HEK293T (cell line): ENCODE measurements around the gene ADAMTS17.
"Not testable (repeated sequence)": the region's sequence is repeated elsewhere in the genome, so short reads cannot be mapped to it uniquely, and the experiment has no call there.

ENCODE experiments used
- CTCF ChIA-PET: fragments of 350-600 bp; formaldehyde crosslinking; extraction: SDS; loops from one replicate; lab custom pipeline; 2021; ENCODE audit warnings: antibody characterized with exemption, inconsistent platforms; lab: Yijun Ruan, JAX
- POLR2A ChIA-PET: fragments of 350-600 bp; formaldehyde crosslinking; extraction: SDS; loops from one replicate; lab custom pipeline; 2020; ENCODE audit warnings: antibody characterized with exemption, inconsistent platforms; lab: Yijun Ruan, JAX
- DNase-seq: peaks from one replicate; pipeline ENCODE4 v3.0.0; 2012; ENCODE audit warnings: mixed read lengths; ENCODE audit errors: extremely low spot score
- ARNT ChIP-seq: fragments of 450-650 bp; IDR thresholded peaks from 2 replicates; pipeline ENCODE4 v1.6.1; 2017; ENCODE audit warnings: mild to moderate bottlenecking
- BHLHE40 ChIP-seq: fragments of 450-650 bp; IDR thresholded peaks from 2 replicates; pipeline ENCODE4 v1.6.1; 2016; ENCODE audit warnings: mild to moderate bottlenecking, moderate library complexity, borderline replicate concordance
- CTBP1 ChIP-seq: fragments of 450-650 bp; IDR thresholded peaks from 2 replicates; pipeline ENCODE4 v1.6.1; 2016; ENCODE audit warnings: borderline replicate concordance
- ELF4 ChIP-seq: fragments of 450-650 bp; IDR thresholded peaks from 2 replicates; pipeline ENCODE4 v1.6.1; 2017; ENCODE audit warnings: antibody characterized with exemption
- FOXA1 ChIP-seq: fragments of 450-650 bp; IDR thresholded peaks from 2 replicates; pipeline ENCODE4 v1.6.1; 2016; ENCODE audit warnings: mild to moderate bottlenecking
- FOXK2 ChIP-seq: fragments of 450-650 bp; IDR thresholded peaks from 2 replicates; pipeline ENCODE4 v1.6.1; 2016; ENCODE audit warnings: mild to moderate bottlenecking
- FOXM1 ChIP-seq: fragments of 450-650 bp; IDR thresholded peaks from 2 replicates; pipeline ENCODE4 v1.6.1; 2017; ENCODE audit warnings: mild to moderate bottlenecking, borderline replicate concordance
- HDGF ChIP-seq: fragments of 450-650 bp; IDR thresholded peaks from 2 replicates; pipeline ENCODE4 v1.6.1; 2017; ENCODE audit warnings: antibody characterized with exemption, borderline replicate concordance
- L3MBTL2 ChIP-seq: fragments of 450-650 bp; conservative IDR thresholded peaks from 2 replicates; pipeline ENCODE4 v1.6.1; 2016; ENCODE audit warnings: mild to moderate bottlenecking
- LEF1 ChIP-seq: fragments of 450-650 bp; IDR thresholded peaks from 2 replicates; pipeline ENCODE4 v1.6.1; 2017; ENCODE audit warnings: mild to moderate bottlenecking, borderline replicate concordance
- NFRKB ChIP-seq: fragments of 450-650 bp; IDR thresholded peaks from 2 replicates; pipeline ENCODE4 v1.6.1; 2016; ENCODE audit warnings: mild to moderate bottlenecking, moderate library complexity
- SP1 ChIP-seq: fragments of 450-650 bp; IDR thresholded peaks from 2 replicates; pipeline ENCODE4 v1.6.1; 2017
- SUZ12 ChIP-seq: fragments of 450-650 bp; IDR thresholded peaks from 2 replicates; pipeline ENCODE4 v1.6.1; 2016; ENCODE audit warnings: mild to moderate bottlenecking
- TARDBP ChIP-seq: fragments of 450-650 bp; IDR thresholded peaks from 2 replicates; pipeline ENCODE4 v1.6.1; 2016
- ZNF384 ChIP-seq: fragments of 450-650 bp; IDR thresholded peaks from 2 replicates; pipeline ENCODE4 v1.6.1; 2016
- TF ChIP-seq, protein P1 (sequence below): fragments of 450-650 bp; IDR thresholded peaks from 2 replicates; pipeline ENCODE4 v1.6.1; 2016

Gene ADAMTS17

DNA sequence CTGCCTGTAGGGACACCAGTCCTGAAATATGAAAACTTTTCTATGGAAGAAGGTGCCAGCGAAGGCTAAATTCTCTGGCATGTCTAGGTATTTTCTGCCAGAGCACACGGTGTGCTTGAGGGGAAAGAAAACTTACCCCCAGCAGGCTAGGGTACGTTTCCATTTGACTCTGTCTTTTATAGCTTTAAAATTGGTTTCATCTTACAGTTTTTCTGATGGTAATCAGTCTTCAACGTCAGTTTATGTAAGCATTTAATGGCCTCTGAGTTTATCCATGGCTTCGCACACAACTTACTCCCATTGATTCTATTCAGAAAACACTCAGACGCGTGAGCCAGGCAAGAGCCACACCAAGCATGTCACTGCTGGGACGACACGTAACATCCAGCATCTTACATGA is 249.7 kb downstream of the ADAMTS17 start:
- no peak for TF ChIP-seq FOXA1
- TF ChIP-seq, protein P1, sequence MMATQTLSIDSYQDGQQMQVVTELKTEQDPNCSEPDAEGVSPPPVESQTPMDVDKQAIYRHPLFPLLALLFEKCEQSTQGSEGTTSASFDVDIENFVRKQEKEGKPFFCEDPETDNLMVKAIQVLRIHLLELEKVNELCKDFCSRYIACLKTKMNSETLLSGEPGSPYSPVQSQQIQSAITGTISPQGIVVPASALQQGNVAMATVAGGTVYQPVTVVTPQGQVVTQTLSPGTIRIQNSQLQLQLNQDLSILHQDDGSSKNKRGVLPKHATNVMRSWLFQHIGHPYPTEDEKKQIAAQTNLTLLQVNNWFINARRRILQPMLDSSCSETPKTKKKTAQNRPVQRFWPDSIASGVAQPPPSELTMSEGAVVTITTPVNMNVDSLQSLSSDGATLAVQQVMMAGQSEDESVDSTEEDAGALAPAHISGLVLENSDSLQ = peak; percentile 80
- no peak for TF ChIP-seq ELF4
- TF ChIP-seq BHLHE40 = no peak
- no peak for TF ChIP-seq SUZ12
- no peak for TF ChIP-seq NFRKB
- TF ChIP-seq TARDBP = no peak
- TF ChIP-seq L3MBTL2 = peak; percentile 34; the same call in 1 of the 2 replicates
- no peak for TF ChIP-seq SP1
- TF ChIP-seq CTBP1 = no peak
- TF ChIP-seq FOXM1 = no peak
- TF ChIP-seq LEF1 = no peak
- TF ChIP-seq HDGF = no peak
- no peak for TF ChIP-seq ZNF384
- TF ChIP-seq FOXK2 = no peak
- 0 out of 2 replicates have a peak, but pooled peaks have one; percentile 21 for TF ChIP-seq ARNT
- CTCF ChIA-PET = no interaction called here
- POLR2A ChIA-PET = no interaction called here
- peak; percentile 33 for DNase-seq

DNA sequence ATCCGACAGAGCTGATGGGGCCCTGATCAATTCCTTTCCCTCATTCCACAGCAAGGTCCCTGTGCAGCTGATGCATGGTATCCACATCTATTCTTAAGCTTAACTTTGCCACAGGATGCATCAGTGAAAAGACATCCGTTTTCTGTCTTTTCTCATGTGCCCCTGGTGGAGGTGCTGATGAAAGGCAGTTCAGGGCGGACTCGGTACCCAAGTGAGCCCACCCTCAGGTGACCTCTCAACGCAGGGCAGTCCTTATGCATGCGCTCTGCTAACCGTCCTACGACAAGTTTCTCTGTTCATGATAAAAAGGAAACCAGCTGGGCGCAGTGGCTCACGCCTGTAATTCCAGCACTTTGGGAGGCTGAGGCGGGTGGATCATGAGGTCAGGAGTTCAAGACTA is 251.4 kb downstream of the ADAMTS17 start:
- CTCF ChIA-PET = no interaction called here
- POLR2A ChIA-PET = no interaction called here
- no peak for DNase-seq
- TF ChIP-seq ARNT = no peak
- TF ChIP-seq CTBP1 = no peak
- TF ChIP-seq NFRKB = no peak
- TF ChIP-seq SP1 = no peak
- no peak for TF ChIP-seq FOXA1
- no peak for TF ChIP-seq TARDBP
- TF ChIP-seq, protein P1 = no peak
- no peak for TF ChIP-seq ZNF384
- TF ChIP-seq ELF4 = no peak
- TF ChIP-seq SUZ12 = no peak
- no peak for TF ChIP-seq BHLHE40
- TF ChIP-seq L3MBTL2 = no peak
- TF ChIP-seq LEF1 = no peak
- no peak for TF ChIP-seq FOXM1
- TF ChIP-seq FOXK2 = no peak

DNA sequence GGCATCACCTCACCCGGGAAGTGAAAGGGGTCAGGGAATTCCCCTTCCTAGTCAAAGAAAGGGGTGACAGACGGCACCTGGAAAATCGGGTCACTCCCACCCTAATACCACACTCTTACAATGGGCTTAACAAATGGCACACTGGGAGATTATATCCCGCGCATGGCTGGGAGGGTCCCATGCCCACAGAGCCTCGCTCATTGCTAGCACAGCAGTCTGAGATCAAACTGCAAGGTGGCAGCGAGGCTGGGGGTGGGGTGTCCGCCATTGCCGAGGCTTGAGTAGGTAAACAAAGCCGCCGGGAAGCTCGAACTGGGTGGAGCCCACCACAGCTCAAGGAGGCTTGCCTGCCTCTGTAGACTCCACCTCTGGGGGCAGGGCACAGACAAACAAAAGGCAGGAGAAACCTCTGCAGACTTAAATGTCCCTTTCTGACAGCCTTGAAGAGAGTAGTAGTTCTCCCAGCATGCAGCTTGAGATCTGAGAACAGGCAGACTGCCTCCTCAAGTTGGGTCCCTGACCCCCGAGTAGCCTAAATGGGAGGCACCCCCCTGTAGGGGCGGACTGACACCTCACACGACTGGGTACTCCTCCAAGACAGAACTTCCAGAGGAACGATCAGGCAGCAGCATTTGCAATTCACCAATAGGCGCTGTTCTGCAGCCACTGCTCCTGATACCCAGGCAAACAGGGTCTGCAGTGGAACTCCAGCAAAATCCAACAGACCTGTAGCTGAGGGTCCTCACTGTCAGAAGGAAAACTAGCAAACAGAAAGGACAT is 257.5 kb downstream of the ADAMTS17 start:
- DNase-seq, POLR2A ChIA-PET, CTCF ChIA-PET: not testable (repeated sequence)

DNA sequence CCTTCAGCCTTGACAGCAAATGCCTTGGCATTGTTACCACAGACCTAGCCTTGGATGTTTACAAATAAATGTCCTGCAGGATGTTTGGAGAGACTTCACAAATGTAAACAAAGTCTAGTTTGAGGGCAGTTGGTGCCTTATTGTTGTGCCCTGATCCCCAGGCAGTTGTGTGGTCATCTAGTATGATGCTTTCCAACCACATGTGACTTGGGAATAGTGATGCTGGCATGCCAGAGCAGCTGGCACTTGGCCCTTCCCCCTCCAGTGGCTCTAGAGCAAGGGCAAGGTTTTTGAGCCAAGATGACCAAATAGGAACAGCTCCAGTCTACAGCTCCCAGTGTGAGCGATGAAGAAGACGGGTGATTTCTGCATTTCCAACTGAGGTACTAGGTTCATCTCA is 258.2 kb downstream of the ADAMTS17 start:
- POLR2A ChIA-PET = no interaction called here

DNA sequence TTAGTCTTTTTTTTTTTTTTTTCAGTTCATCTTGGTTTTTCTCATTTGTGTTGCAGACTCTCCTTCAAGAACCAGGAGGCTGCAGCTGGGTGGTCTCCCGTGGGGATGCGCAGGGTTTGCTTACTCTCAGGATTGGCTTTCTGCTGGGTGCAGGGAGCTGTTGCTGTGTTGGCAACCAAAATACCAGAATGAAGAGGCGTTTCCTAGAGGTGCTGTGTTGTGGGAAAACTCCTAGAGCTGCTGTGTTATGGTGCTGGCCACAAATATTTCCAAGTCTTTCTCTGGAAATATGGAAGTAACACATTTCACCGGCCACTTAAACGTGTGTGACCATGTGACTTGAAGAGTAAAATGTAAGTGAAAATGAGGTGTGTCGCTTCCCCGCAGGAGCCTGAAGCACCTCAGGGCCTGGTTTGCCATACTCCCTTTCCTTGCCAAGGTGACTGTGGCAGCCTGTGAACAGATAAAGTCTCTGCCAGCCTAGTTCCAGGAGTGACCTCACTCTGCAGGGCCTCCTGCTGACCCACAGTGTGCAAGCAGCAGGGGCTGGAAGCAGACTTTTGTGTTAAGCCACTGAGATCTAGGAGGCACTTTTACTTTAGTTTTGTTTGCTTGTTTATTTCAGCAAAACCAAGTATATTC is 258.9 kb downstream of the ADAMTS17 start:
- CTCF ChIA-PET = no interaction called here
- no peak for DNase-seq
- POLR2A ChIA-PET = no interaction called here
- TF ChIP-seq ELF4 (no peak), FOXK2 (no peak), LEF1 (no peak), NFRKB (no peak), ARNT (no peak), SP1 (no peak), SUZ12 (no peak), HDGF (no peak), BHLHE40 (no peak), CTBP1 (no peak)
- TF ChIP-seq, protein P1 = no peak

More for the DNA sequence above, 258.2 kb downstream of the ADAMTS17 start:
- CTCF ChIA-PET = no interaction called here
- no peak for TF ChIP-seq BHLHE40
- no peak for TF ChIP-seq ELF4
- TF ChIP-seq L3MBTL2 = no peak
- no peak for TF ChIP-seq TARDBP
- no peak for DNase-seq

DNA sequence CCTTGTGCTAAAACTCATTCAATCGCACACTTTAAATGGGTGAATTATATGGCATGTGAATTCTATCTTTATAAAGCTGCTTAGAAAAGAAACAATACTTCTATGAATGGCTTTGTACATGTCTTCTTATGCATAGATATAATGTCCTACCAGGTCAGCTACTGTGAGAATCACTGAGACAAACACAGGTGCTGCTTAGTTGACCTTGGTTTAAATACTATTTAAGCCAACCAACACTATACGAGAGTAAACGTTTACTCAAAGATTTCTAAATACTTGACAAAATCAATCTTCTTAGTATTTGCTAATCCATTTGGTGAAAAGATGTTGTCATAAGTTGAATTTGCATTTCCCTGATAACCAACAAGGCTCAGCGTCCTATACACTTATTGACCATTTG is 260.3 kb downstream of the ADAMTS17 start:
- CTCF ChIA-PET = no interaction called here

More for the DNA sequence above, 260.3 kb downstream of the ADAMTS17 start:
- TF ChIP-seq NFRKB (no peak), ELF4 (no peak), HDGF (no peak), TARDBP (no peak), BHLHE40 (no peak), FOXA1 (no peak), SP1 (no peak), SUZ12 (no peak), LEF1 (no peak), FOXM1 (no peak), CTBP1 (no peak), L3MBTL2 (no peak), FOXK2 (no peak), ZNF384 (no peak)
- TF ChIP-seq, protein P1 = no peak
- DNase-seq = no peak
- POLR2A ChIA-PET = no interaction called here
